ENCODE data around the gene SESN1. TPM values are rescaled to one million over a fixed set of nuclear protein-coding genes. Genes with fewer than 3 reads are reported as not detected.
A peak's percentile ranks its signal among the peaks of the same experiment; 100 is the strongest.

Gene SESN1
- total and polyA plus RNA-seq, 9 donors: 34.8 to 47.9 (median 40.9) TPM

DNA sequence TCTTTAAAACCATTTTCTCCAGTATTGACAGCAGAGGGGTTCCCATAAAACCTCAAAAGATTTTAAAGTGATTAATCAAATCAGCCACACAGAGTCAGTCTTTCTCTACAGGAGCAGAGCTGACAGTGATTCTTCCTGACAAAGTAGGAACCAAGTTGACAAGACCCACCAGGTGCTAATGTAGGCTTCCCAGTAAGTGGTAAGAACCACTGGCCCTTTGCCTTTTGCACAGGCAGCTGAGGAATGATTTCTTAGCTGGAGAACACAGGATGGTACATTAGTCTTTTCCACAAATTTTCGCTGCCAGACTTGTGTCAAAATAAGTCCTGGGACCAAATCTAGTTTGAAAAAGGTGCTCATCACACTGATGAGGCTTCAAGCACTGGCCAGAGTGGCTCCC is 150.6 kb downstream of the SESN1 start:
- H3K36me3 ChIP-seq (ENCODE audit: control insufficient read depth, insufficient read depth, low read length): no peaks in the 10 kb centered on the region
- no peaks in the 10 kb centered on the region for H3K27me3 ChIP-seq (ENCODE audit: control insufficient read depth, insufficient read depth, low read length)
- peaks cover 56% of the 10 kb centered on the region for H3K4me1 ChIP-seq (ENCODE audit: control insufficient read depth, insufficient read depth, low read length)
- peak overlapping the region; percentile 96 for H3K27ac ChIP-seq (ENCODE audit: low read length)
- WGBS (ENCODE audit: insufficient coverage): 73% methylated on average over 1 of the region's 1 CpG
- peak; percentile 86 for DNase-seq
- no peaks in the 10 kb centered on the region for H3K9me3 ChIP-seq (replicated peaks; ENCODE audit: control insufficient read depth, low read depth, low read length)
- H3K4me3 ChIP-seq (ENCODE audit: low read length): no peak overlapping the region

DNA sequence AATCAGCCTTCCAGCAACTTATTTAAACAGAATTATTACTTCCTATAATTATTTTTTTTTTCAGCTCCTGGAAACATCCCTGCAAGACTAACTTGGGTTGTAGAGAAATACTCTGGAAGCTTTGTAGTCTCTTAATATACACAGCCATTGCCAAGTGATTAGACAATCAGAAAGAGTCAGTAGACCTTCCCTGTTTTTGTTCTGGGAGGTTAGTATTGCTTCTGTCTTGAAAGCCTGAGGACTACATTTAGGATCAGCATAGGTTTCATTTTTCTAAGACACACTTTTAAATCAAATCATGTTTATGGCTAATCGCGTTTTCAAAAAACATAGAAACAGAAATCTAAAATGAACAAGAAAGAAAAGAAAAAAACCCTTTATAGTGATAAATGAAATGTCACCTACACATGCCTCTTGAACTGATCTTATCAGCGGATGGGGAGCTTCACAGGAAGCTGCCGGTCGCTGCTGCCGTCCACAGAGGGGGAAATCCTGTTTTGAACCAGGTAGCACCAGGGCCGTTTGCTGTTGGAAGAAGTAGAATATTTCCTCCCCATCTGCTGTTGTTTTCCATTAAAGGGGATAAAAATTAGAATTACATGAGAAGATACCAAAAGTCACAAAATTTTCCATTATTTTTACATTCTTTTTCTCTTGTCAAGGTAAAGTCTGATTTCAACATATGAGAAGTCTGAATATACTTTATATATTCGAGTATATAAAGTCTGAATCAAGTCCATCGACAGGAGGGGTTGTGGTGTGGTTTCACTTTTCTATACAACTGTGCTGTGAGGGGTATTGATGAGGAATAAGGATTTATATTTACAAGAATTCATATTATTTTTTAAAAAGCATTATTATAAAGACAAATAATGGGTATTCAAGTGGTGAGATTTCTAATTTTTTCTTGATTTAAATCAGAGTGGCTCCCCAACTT is 151.8 kb downstream of the SESN1 start:
- peaks cover 45% of the 10 kb centered on the region for H3K4me1 ChIP-seq (ENCODE audit: control insufficient read depth, insufficient read depth, low read length)
- H3K36me3 ChIP-seq (ENCODE audit: control insufficient read depth, insufficient read depth, low read length): no peaks in the 10 kb centered on the region
- WGBS (ENCODE audit: insufficient coverage): no CpG with 5 or more reads among the region's 9 CpGs
- H3K27ac ChIP-seq (ENCODE audit: low read length): peak overlapping the region; percentile 96
- no peak for DNase-seq
- H3K9me3 ChIP-seq (replicated peaks; ENCODE audit: control insufficient read depth, low read depth, low read length): no peaks in the 10 kb centered on the region
- H3K27me3 ChIP-seq (ENCODE audit: control insufficient read depth, insufficient read depth, low read length): no peaks in the 10 kb centered on the region
- no peak overlapping the region for H3K4me3 ChIP-seq (ENCODE audit: low read length)

DNA sequence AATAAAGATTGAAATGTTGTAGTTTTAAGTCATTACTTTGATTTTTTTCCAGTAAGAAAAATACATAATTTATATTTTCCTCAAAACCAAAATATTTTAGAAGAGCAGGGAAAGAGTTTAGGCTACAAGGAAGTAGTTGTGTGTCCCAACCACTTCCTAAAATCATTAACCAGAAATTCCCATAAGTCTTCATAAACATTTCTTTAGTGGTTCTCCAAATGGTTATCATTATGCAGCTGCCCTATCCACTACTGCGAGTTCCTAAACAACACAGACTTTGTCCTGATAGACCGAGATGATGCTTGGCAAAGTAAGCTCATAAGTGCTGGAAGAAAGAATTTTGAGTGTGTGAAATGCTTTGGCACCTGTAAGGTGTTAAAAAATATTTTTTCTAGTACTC is 152.8 kb downstream of the SESN1 start:
- H3K4me1 ChIP-seq (ENCODE audit: control insufficient read depth, insufficient read depth, low read length): peaks cover 38% of the 10 kb centered on the region
- no peak overlapping the region for H3K27ac ChIP-seq (ENCODE audit: low read length)
- H3K27me3 ChIP-seq (ENCODE audit: control insufficient read depth, insufficient read depth, low read length): no peaks in the 10 kb centered on the region
- no peaks in the 10 kb centered on the region for H3K9me3 ChIP-seq (replicated peaks; ENCODE audit: control insufficient read depth, low read depth, low read length)
- WGBS (ENCODE audit: insufficient coverage): no CpG with 5 or more reads among the region's 2 CpGs
- no peaks in the 10 kb centered on the region for H3K36me3 ChIP-seq (ENCODE audit: control insufficient read depth, insufficient read depth, low read length)
- peak; percentile 61 for DNase-seq
- H3K4me3 ChIP-seq (ENCODE audit: low read length): no peak overlapping the region

DNA sequence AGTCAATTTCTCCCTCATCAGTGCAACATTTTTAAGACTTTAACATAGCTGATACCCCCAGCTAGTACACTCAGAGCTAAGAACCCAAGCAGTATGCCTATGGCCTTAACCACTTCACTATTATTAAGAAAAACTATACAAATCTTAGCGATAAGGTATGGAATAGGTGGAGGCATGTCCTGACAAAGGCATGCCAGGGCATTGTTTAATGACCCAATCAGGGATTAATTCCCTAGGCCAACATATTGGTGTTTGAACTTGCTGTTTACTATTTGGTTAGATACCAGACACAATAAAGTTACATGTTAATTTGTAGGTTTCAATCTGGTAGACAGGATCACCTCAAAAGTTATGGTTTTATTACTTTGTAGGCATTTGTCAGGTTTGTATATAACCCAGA is 153.4 kb downstream of the SESN1 start:
- no peak for DNase-seq
- H3K4me1 ChIP-seq (ENCODE audit: control insufficient read depth, insufficient read depth, low read length): peaks cover 34% of the 10 kb centered on the region
- H3K27me3 ChIP-seq (ENCODE audit: control insufficient read depth, insufficient read depth, low read length): no peaks in the 10 kb centered on the region
- H3K9me3 ChIP-seq (replicated peaks; ENCODE audit: control insufficient read depth, low read depth, low read length): no peaks in the 10 kb centered on the region
- WGBS (ENCODE audit: insufficient coverage): no CpG with 5 or more reads among the region's 1 CpG
- no peaks in the 10 kb centered on the region for H3K36me3 ChIP-seq (ENCODE audit: control insufficient read depth, insufficient read depth, low read length)
- no peak overlapping the region for H3K27ac ChIP-seq (ENCODE audit: low read length)
- H3K4me3 ChIP-seq (ENCODE audit: low read length): no peak overlapping the region

DNA sequence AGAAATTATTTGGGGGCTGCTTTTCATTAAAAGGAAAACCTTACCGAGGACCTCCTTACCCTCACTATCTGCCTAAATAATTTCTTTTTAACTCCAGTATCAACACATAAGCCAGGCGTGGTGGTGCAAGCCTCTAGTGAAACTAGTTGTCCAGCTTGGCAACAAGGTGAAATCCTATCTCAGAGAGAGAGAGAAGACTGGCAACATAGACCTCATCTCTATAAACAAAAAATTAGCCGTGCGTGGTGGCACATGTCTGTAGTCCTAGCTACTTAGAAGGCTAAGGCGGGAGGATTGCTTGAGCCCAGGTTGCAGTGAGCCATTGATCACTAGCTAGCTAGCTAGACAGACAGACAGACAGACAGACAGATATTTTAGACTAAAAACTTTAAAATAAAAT is 153.9 kb downstream of the SESN1 start:
- no CpG with 5 or more reads among the region's 5 CpGs for WGBS (ENCODE audit: insufficient coverage)
- H3K4me3 ChIP-seq (ENCODE audit: low read length): no peak overlapping the region
- H3K27ac ChIP-seq (ENCODE audit: low read length): no peak overlapping the region
- no peak for DNase-seq
- H3K36me3 ChIP-seq (ENCODE audit: control insufficient read depth, insufficient read depth, low read length): no peaks in the 10 kb centered on the region
- no peaks in the 10 kb centered on the region for H3K27me3 ChIP-seq (ENCODE audit: control insufficient read depth, insufficient read depth, low read length)
- H3K4me1 ChIP-seq (ENCODE audit: control insufficient read depth, insufficient read depth, low read length): peaks cover 29% of the 10 kb centered on the region
- H3K9me3 ChIP-seq (replicated peaks; ENCODE audit: control insufficient read depth, low read depth, low read length): no peaks in the 10 kb centered on the region

DNA sequence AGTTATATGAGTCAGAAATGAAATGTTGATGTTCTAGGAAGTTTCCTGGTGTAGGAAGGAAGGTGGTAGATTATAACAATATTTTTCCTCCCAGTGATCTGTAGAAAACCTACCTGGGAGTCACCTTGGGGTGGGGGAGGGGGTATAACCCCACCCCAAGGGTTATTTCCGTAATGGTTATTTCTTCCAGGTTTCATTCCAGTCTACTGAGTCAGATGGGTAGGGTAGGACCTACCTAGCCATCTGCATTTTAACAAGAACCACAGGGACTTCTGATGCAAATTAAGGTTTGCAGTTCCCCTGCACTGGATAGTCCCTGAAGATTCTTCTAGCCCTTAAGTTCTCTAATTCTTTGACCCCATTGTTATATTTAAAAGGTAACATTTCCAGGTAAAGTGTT is 157.5 kb downstream of the SESN1 start:
- no peaks in the 10 kb centered on the region for H3K27me3 ChIP-seq (ENCODE audit: control insufficient read depth, insufficient read depth, low read length)
- WGBS (ENCODE audit: insufficient coverage): no CpG with 5 or more reads among the region's 1 CpG
- H3K27ac ChIP-seq (ENCODE audit: low read length): no peak overlapping the region
- H3K36me3 ChIP-seq (ENCODE audit: control insufficient read depth, insufficient read depth, low read length): no peaks in the 10 kb centered on the region
- peaks cover 6% of the 10 kb centered on the region for H3K4me1 ChIP-seq (ENCODE audit: control insufficient read depth, insufficient read depth, low read length)
- H3K4me3 ChIP-seq (ENCODE audit: low read length): no peak overlapping the region
- DNase-seq: no peak
- H3K9me3 ChIP-seq (replicated peaks; ENCODE audit: control insufficient read depth, low read depth, low read length): no peaks in the 10 kb centered on the region

Other genes starting within 250 kb of the SESN1 start
- gene ARMC2, start 246.4 kb downstream of the SESN1 start, total RNA-seq: 3.6 TPM
- gene ARMC2, start 246.4 kb downstream of the SESN1 start, polyA plus RNA-seq (ENCODE audit: insufficient read depth in 1 of 8, insufficient read length in 8 of 8, low replicate concordance in 1 of 8): 1 to 10 TPM; 4.4 to 8.9 (median 6.1) TPM
- gene CEP57L1, start 661 bp upstream of the SESN1 start, total RNA-seq: 30.9 TPM
- 10 to 100 TPM; 14.5 to 20.0 (median 17.1) TPM for gene CEP57L1, start 661 bp upstream of the SESN1 start, polyA plus RNA-seq (ENCODE audit: insufficient read depth in 1 of 8, insufficient read length in 8 of 8, low replicate concordance in 1 of 8)

Data from muscle of leg (tissue), 11 donors.